ENCODE data around the gene SPTB.
A peak's percentile ranks its signal among the peaks of the same experiment; 100 is the strongest.

The SPTB gene

DNA sequence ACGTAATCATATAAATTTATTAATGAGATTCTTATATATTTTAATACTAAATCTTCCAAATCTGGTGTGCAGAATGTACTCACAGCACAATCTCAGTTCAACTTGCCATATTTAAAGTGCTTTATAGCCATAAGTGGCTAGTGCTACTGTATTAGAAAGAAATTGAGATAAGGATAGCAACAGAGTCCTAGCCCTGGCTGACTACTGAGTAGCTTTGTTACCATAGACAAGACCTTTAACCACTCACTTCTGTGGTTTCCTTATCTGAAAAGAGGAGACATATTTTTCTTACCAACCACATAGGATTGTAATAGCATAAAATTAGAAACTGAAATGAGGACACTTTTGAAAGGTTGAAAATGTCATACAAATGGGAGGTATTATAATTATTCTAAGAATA is 32.6 kb upstream of the SPTB start:
- no peaks in the 10 kb centered on the region for H3K27me3 ChIP-seq (ENCODE audit: control insufficient read depth, insufficient read depth, low read length)
- H3K36me3 ChIP-seq (ENCODE audit: control insufficient read depth, insufficient read depth, low read length) = no peaks in the 10 kb centered on the region
- H3K27ac ChIP-seq = no peak overlapping the region
- H2AFZ ChIP-seq = peak overlapping the region; percentile 11
- H3K4me1 ChIP-seq = peaks cover 5% of the 10 kb centered on the region
- H3K9ac ChIP-seq = no peak overlapping the region
- TF ChIP-seq, protein P1, sequence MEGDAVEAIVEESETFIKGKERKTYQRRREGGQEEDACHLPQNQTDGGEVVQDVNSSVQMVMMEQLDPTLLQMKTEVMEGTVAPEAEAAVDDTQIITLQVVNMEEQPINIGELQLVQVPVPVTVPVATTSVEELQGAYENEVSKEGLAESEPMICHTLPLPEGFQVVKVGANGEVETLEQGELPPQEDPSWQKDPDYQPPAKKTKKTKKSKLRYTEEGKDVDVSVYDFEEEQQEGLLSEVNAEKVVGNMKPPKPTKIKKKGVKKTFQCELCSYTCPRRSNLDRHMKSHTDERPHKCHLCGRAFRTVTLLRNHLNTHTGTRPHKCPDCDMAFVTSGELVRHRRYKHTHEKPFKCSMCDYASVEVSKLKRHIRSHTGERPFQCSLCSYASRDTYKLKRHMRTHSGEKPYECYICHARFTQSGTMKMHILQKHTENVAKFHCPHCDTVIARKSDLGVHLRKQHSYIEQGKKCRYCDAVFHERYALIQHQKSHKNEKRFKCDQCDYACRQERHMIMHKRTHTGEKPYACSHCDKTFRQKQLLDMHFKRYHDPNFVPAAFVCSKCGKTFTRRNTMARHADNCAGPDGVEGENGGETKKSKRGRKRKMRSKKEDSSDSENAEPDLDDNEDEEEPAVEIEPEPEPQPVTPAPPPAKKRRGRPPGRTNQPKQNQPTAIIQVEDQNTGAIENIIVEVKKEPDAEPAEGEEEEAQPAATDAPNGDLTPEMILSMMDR (IDR thresholded peaks at IDR 0.05) = no peak
- H3K9me3 ChIP-seq (ENCODE audit: control insufficient read depth, low read length) = no peaks in the 10 kb centered on the region
- peaks cover 28% of the 10 kb centered on the region for H3K79me2 ChIP-seq
- no peak overlapping the region for H3K4me2 ChIP-seq (ENCODE audit: low read length)
- H3K4me3 ChIP-seq (ENCODE audit: low read depth, low read length) = no peak overlapping the region

DNA sequence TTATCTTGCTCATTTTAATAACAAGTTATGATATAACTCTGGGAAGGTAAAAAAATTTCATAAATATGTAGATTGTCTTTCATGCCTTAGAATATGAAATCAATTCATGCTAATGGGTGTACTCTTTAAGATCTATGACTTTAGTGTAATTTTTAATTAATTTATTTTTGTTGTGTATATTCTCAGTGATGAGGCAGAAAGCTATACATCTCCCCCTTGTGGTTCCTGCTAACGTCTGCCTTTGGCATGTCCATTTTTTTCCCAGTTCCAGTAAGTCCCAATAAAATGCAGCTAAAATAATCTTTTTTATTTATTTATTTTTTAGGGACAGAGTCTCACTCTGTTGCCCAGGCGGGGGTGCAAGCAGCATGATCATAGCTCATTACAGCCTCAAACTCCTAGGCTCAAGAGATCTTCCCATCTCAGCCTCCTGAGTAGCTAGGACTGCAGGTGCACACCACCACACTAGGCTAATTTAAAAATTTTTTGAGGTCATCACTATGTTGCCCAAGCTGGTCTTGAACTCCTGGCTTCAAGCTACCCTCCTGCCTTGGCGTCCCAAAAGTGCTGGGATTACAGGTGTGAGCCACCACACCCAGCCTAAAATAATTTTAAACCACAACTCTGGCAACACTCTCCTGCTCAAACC is 31.3 kb upstream of the SPTB start:
- H3K4me2 ChIP-seq (ENCODE audit: low read length) = no peak overlapping the region
- peaks cover 5% of the 10 kb centered on the region for H3K4me1 ChIP-seq
- H3K36me3 ChIP-seq (ENCODE audit: control insufficient read depth, insufficient read depth, low read length) = no peaks in the 10 kb centered on the region
- no peaks in the 10 kb centered on the region for H3K9me3 ChIP-seq (ENCODE audit: control insufficient read depth, low read length)
- TF ChIP-seq, protein P1 (IDR thresholded peaks at IDR 0.05) = peak; percentile 56
- H3K27me3 ChIP-seq (ENCODE audit: control insufficient read depth, insufficient read depth, low read length) = no peaks in the 10 kb centered on the region
- no peak overlapping the region for H3K9ac ChIP-seq
- no peak overlapping the region for H3K4me3 ChIP-seq (ENCODE audit: low read depth, low read length)
- no peak overlapping the region for H3K27ac ChIP-seq
- H2AFZ ChIP-seq = no peak overlapping the region
- peaks cover 17% of the 10 kb centered on the region for H3K79me2 ChIP-seq

- Histone ChIP-seq H3K4me3 (ENCODE audit: low read depth, low read length) (no peak overlapping the region), H3K79me2 (no peaks in the 10 kb centered on the region), H3K36me3 (ENCODE audit: control insufficient read depth, insufficient read depth, low read length) (no peaks in the 10 kb centered on the region)
Measured at GRCh38 chr14:64906022-64906421, 26.3 kb upstream of the SPTB start.

DNA sequence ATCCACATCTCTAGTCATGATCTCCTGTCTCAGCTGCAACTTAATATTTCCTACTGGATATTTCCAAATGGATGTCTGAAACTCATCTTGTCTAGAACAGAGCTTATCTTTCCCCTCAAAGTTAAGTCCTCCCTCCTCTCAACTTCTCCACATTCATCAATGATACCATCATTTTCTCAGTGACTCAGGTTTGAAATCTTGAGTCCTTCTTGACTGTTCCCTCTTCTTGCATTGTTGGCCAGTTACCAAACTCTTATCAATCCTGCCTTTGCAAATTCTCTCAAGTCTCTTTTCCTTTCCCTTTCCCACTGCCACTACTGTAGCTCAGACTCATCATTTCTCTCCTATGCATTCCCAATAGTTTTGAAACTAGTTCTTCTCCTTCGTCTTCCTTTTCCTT is 20.3 kb upstream of the SPTB start:
- Histone ChIP-seq H2AFZ (no peak overlapping the region), H3K4me2 (ENCODE audit: low read length) (no peak overlapping the region), H3K79me2 (no peaks in the 10 kb centered on the region), H3K36me3 (ENCODE audit: control insufficient read depth, insufficient read depth, low read length) (no peaks in the 10 kb centered on the region), H3K27ac (no peak overlapping the region), H3K4me1 (peaks cover 8% of the 10 kb centered on the region), H3K4me3 (ENCODE audit: low read depth, low read length) (no peak overlapping the region), H3K9me3 (ENCODE audit: control insufficient read depth, low read length) (no peaks in the 10 kb centered on the region), H3K9ac (no peak overlapping the region), H3K27me3 (ENCODE audit: control insufficient read depth, insufficient read depth, low read length) (no peaks in the 10 kb centered on the region)
- TF ChIP-seq, protein P1 (IDR thresholded peaks at IDR 0.05) = no peak

More at GRCh38 chr14:64906022-64906421, 26.3 kb upstream of the SPTB start:
- Histone ChIP-seq H3K27me3 (ENCODE audit: control insufficient read depth, insufficient read depth, low read length) (no peaks in the 10 kb centered on the region), H3K4me1 (peaks cover 8% of the 10 kb centered on the region), H3K4me2 (ENCODE audit: low read length) (no peak overlapping the region), H3K9ac (no peak overlapping the region), H2AFZ (no peak overlapping the region), H3K9me3 (ENCODE audit: control insufficient read depth, low read length) (no peaks in the 10 kb centered on the region), H3K27ac (no peak overlapping the region)
- TF ChIP-seq, protein P1 (IDR thresholded peaks at IDR 0.05) = no peak

- Histone ChIP-seq H3K4me1 (peaks cover 3% of the 10 kb centered on the region), H3K4me2 (ENCODE audit: low read length) (no peak overlapping the region), H3K4me3 (ENCODE audit: low read depth, low read length) (no peak overlapping the region), H3K79me2 (no peaks in the 10 kb centered on the region), H2AFZ (no peak overlapping the region), H3K27ac (no peak overlapping the region), H3K9ac (no peak overlapping the region), H3K9me3 (ENCODE audit: control insufficient read depth, low read length) (no peaks in the 10 kb centered on the region), H3K36me3 (ENCODE audit: control insufficient read depth, insufficient read depth, low read length) (no peaks in the 10 kb centered on the region), H3K27me3 (ENCODE audit: control insufficient read depth, insufficient read depth, low read length) (no peaks in the 10 kb centered on the region)
- TF ChIP-seq, protein P1 (IDR thresholded peaks at IDR 0.05) = peak; percentile 73
Measured at GRCh38 chr14:64891839-64892375, 12.2 kb upstream of the SPTB start.

All from parathyroid adenoma (tissue), 2 donors.